GM13977 (cell line): ENCODE data around the gene RC3H2.
"Not testable (repeated sequence)": the region's sequence is repeated elsewhere in the genome, so short reads cannot be mapped to it uniquely, and the experiment has no call there.

ENCODE experiments used
- DNase-seq: peaks from one replicate; pipeline ENCODE4 v3.0.0; 2012; ENCODE audit warnings: low spot score
- CTCF ChIP-seq: IDR thresholded peaks from 2 replicates; pipeline ENCODE4 v1.5.1; 2012; ENCODE audit warnings: mild to moderate bottlenecking, control low read depth; ENCODE audit not compliant: insufficient read depth; ENCODE audit errors: extremely low read depth, missing control alignments
- in situ Hi-C: fragments of 300-500 bp; cut with MboI; formaldehyde crosslinking; loops from one replicate; pipeline ENCODE4 v1.12.0; 2022; ENCODE audit warnings: low sequenced_read_pairs, low pct_unique_long_range_greater_than_20kb, mixed read lengths, inconsistent platforms; ENCODE audit not compliant: unreplicated experiment

RC3H2 gene

DNA sequence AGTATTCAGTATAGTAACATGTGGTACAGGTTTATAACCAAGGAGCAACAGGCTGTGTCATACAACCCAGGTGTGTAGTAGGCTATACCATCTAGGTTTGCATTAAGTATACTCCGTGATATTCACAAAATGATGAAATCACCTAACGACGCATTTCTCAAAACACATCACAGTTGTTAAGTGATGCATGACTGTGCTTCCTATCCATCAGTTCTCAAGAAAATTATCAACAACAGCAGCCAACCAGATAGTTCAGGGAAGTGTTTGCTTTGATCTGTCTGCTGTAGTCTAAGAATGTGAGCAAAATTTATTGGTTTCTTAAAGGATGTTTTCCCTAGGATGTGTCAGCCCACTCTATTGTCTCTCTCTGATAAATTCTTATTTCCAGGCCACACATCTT, 18.8 kb upstream of the RC3H2 start:
- TF ChIP-seq CTCF = no peak

DNA sequence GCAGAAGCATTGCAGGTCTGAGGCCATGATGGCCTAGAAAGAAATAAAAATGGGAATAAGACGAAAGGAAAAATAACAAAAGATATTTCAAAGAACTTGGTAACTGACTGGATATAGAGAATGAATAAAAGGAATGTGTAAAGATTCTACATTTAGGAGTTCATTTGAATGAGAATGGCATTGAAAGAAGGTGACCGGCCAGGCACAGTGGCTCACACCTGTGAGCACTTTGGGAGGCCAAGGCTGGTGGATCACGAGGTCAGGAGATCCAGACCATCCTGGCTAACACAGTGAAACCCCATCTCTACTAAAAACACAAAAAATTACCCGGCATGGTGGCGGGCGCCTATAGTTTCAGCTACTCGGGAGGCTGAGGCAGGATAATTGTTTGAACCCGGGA, 17.6 kb upstream of the RC3H2 start:
- in situ Hi-C loops = no loop called here
- no peak for DNase-seq
- TF ChIP-seq CTCF = no peak

More for the DNA sequence above, 18.8 kb upstream of the RC3H2 start:
- DNase-seq = no peak
- in situ Hi-C loops = no loop called here

DNA sequence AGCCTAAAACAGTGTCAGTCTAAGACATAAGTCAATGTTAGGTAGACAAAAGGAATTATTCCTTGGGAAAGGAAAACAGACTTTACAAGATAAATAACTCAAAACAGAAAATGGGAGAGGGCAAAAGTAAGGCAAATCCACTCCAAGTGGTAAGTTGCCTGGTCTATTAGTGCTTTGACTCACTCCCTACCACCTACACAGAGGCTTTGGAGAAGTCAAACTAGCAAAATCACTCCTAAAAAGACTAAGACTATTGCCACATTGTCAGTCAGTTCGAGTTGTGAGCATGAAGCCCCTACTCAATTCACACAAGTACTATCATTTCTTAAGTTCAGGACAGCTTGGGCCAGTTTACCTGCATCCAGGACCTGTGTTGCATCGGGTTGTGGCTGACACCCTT, 13.2 kb upstream of the RC3H2 start:
- in situ Hi-C loops = no loop called here

GRCh38 chr9:122912964-122913673, 8.0 kb upstream of the RC3H2 start, which contains the start of gene ZBTB6:
Gene ZBTB6 (minus strand): TSS chr9:122913323. CDS start chr9:122912072, 1,251 bp downstream.
- peak; percentile 72 for DNase-seq
- no peak for TF ChIP-seq CTCF
- in situ Hi-C loops = no loop called here

More for the DNA sequence above, 13.2 kb upstream of the RC3H2 start:
- no peak for TF ChIP-seq CTCF
- no peak for DNase-seq

- no peak for DNase-seq
- in situ Hi-C loops = no loop called here
- TF ChIP-seq CTCF = peak; percentile 25
Measured at GRCh38 chr9:122912671-122912963, 7.5 kb upstream of the RC3H2 start.

GRCh38 chr9:122906122-122906521, 963 bp upstream of the RC3H2 start:
- in situ Hi-C loops, DNase-seq: not testable (repeated sequence)

- peak; percentile 31 for DNase-seq
- in situ Hi-C loops = no loop called here
- no peak for TF ChIP-seq CTCF
Measured at GRCh38 chr9:122904466-122904822, 715 bp downstream of the RC3H2 start.
